ENCODE results near the gene HRG.
A peak's percentile ranks its signal among the peaks of the same experiment; 100 is the strongest.

Gene HRG

GRCh38 chr3:186638259-186638658, 27.6 kb upstream of the HRG start:
- no peak for DNase-seq

DNA sequence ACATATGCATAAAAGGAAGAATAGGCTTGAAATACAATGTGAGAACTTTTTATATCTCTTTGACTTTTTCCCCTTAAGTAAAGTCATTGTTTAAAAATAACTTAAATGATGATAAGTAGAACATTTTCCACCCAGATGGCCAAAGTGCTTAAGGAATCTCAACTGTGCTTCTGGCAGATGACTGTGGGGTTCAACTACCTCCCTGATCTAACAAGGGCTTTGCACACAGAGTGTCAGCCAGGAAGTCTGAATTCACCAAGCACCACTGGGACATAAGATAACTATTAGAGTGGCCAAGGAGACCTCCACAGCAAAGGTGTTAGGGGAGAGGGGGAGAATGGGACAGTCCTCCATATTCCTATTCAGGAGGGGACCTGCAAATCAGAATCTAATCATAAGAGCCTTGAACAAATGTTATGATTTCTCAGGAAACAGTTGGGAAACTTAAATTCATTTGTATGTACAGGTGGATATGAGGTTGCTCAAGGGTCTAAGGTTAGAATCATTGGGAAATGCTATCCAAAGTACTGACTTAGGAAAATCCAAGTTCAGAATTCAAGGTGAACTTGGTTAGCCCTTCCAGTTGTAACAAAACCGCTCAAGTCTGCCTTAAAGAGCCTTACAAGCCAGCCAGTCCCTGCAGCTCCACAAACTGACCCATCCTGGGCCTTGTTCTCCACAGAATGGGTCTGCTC, 25.9 kb upstream of the HRG start, which contains the start of gene FETUB:
Gene FETUB, plus strand, starts transcription at position 622 of the 695 bp plus-strand sequence. Its CDS starts 62 bp downstream, at position 684.
- no peak for DNase-seq

GRCh38 chr3:186640473-186640818, 25.4 kb upstream of the HRG start:
- peak; percentile 45 for DNase-seq

- no peak for DNase-seq
These were observed 24.9 kb upstream of the HRG start for GRCh38 chr3:186640929-186641328.

DNA sequence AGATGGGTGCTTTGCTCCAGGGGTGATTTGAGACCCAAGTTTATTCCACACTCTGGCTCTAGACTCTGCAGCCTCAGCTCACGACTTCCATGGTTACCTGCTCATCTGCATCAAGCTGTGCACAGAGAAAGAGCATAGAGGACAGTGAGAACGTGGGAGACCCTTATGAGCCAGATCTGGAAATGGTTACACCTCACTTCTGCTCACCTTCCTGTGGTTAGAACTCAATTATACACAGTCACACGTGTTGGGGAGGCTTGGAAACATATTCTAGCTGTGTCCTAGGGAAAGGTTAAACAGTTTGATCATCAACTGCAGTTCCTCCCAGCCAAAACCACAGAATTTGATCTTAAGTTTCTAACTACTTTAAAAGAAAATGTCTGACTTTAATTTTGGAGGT, 23.8 kb upstream of the HRG start:
- DNase-seq = no peak

- DNase-seq = no peak
These were observed 22.3 kb upstream of the HRG start for GRCh38 chr3:186643493-186643892.

DNA sequence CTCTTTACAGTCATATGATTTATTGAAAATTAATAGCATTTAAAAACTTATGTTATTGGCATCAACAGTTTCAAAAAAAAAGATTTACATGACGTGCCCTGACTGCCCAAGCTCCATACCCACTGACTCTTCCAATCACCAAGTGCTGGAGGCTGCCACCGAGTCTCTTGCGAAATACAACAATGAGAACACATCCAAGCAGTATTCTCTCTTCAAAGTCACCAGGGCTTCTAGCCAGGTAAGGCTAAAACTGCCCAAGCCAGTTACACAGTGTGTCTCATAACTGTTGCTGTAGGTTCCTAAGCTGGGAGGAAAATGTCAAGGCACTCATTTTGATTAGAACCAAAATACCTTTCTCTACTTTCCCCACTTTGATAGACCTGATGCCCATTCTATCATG, 21.1 kb upstream of the HRG start:
- no peak for DNase-seq

DNA sequence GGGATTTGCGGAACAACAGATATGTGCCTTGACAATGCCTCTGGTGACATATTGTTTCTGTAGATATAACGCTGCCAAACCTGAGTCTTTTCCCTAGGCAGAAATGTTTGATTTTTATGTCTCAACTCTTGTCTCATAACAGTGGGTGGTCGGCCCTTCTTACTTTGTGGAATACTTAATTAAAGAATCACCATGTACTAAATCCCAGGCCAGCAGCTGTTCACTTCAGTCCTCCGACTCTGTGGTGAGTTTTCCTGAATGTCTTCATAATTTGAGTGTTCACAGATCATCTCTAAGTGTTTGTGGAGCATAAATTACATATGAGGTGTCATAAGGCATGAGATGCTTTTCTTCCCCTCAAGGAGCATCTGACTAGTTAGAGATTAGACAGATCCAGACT, 19.7 kb upstream of the HRG start:
- no peak for DNase-seq

- no peak for DNase-seq
These were observed 19.0 kb upstream of the HRG start for GRCh38 chr3:186646841-186647240.

DNA sequence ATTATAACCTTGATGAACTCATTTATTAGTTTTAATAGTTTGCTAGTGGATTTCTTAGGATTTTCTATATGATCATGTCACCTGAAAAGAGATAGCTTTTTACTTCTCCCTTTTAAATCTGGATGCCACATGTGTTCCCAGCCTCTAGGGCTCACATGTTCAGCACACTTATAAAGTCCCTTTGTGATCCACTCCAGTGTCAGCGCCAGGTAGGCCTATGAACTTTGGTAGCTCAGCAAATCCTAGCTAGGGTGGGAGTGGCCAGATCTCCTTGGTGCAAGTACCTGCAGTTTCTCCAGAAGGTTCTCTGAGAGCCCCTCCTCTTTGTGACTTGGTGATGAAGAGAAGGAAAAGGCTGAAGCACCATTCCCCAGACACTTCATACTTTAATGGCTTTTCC, 17.0 kb upstream of the HRG start:
- no peak for DNase-seq

DNA sequence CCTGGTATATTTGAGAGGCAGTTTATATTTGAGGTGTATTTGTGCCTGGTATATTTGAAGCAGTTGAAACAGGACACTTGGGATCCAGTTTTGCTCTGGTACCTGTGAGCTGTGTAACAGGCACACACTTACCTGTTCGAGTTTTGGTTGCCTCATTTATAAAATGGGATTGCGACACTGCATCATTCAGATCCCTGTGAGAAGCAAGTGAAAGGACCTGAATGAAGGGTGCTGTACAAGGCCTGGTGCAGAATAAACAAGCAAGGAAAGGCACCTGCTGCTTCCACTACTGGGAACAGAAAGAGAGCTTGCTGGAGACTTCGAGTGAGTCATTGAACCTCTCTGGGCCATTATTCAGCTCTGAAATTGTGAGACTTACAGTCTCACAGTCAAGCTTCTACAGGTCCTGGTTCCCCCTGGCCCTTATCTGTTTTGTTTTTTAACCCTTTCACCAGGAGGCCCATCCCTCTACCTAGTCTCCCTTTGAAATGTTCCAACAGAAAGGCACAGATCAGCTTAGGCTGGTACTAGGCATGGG, 14.1 kb upstream of the HRG start:
- no peak for DNase-seq

GRCh38 chr3:186653080-186653707, 12.6 kb upstream of the HRG start:
- DNase-seq = no peak

DNA sequence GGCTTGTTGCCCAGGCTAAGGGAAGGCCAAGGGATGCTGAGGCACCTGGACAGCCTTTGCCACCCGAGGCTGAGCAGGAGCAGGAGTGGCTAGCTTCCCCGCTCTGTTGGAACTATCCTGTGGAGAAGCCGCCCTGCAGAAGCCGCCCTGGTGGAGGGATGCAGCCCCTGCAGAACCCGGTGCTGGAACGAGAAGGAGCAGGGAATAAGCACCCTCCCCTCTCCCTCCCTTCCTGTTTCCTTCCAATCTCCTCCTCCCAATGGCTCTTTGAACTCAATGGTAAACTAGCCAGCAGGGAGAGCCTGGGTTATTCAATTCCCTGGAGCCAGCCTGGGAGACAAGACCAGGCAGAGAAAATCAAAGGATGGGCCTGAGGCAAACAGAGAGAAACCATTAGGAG, 11.8 kb upstream of the HRG start:
- peak; percentile 1 for DNase-seq

GRCh38 chr3:186663361-186664118, 2.3 kb upstream of the HRG start:
- DNase-seq = no peak

GRCh38 chr3:186664119-186664495, 1.7 kb upstream of the HRG start:
- no peak for DNase-seq

DNA sequence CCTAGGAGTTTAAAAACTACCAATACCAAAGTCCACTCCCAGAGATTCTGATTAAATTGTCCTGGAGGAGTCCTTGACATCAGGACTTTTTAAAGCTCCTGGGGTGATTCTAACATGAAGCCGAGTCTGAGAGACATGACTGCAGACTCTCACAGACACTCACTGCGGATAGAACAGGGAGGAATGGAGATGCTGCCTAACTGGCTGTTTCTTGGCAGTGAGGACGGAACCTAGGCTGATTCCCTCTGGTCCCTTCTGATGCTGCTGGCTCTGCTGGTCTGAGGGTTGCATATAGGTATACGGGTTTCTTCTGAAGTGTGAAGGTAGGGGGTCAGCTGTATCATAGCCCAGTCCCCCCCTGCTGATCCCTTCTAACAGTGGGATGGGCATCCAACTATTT, 1.3 kb upstream of the HRG start:
- DNase-seq = no peak

DNA sequence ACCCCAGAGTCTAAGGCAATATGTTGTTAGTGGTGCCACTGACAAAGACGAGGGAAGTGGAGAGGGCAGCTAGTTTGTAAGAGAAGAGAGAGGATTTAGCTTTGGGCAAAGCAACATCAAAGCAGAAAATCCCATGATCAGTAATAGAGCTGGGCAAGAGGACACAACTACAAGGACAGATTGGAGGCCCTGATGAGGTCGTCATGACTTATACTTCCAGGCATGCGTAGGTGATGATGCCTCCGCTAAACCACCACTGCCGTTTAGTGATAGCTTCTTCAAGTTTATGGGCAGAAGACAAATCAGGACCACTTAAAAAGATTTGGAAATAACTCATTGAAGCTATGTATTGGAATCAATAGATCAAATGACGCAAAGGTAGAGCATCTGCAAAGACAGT, 2.6 kb downstream of the HRG start:
- DNase-seq = no peak

- no peak for DNase-seq
These were observed 3.7 kb downstream of the HRG start for GRCh38 chr3:186669378-186670084.

DNA sequence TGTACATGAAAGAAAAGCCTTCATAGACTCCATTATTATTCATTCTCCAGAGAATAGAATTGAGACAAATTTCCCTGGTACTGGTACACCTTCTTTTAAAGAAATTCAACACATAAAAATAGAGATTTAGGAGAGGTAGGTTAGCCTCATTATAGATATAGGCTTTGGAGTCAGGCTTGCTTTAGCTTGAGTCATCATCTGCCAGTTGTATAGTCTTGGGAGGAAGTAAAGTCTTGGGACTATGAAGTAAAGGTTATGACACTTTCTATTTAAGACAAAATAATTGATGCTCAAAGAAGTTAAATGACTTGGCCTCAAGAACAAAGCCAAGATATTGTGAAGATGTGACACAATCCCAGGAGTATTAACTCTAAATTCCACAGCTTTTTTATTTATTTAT, 4.3 kb downstream of the HRG start:
- no peak for DNase-seq

GRCh38 chr3:186671051-186671450, 5.2 kb downstream of the HRG start:
- DNase-seq = no peak

- no peak for DNase-seq
These were observed 12.8 kb downstream of the HRG start for GRCh38 chr3:186678604-186679003.

DNA sequence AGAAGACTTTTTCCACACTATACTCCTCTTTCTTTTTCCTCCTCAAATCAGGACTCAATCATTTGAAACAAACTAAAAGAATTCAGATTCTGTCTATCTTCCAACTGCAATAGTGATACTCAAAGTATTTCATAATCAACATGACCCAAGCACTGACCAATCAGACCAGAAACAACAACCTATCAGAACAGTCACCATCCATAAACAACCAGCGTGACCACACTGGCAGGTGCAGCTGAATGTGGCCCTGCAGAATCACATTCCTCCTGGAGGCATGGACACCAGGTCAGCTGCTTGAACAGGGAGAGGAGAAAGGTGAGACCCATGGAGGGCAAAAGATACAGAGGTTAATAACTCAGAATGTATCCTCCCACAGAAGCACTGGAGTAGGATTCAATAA, 13.3 kb downstream of the HRG start:
- DNase-seq = no peak

DNA sequence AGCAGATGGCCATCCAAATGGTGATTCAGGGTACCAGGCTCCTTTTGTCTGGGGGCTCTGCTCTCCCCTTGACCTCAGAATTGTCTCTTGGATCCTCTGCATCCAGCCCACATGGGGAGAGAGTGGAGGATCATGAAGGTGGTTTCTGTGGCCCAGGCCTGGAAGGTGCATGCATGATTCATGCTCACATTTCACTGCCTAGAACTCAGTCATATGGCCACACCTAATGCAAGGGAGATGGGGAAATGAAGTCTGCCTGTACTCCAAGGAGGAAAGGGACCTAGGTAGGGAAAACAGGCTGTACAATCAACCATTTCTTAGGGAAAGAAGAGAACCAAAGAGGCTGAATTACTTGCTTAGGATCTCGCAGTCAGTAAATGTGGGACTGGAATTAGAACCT, 15.1 kb downstream of the HRG start:
- DNase-seq = no peak
